ENCODE data around the gene MRPS2.
"Not testable (repeated sequence)": the region's sequence is repeated elsewhere in the genome, so short reads cannot be mapped to it uniquely, and the experiment has no call there.

Gene MRPS2

DNA sequence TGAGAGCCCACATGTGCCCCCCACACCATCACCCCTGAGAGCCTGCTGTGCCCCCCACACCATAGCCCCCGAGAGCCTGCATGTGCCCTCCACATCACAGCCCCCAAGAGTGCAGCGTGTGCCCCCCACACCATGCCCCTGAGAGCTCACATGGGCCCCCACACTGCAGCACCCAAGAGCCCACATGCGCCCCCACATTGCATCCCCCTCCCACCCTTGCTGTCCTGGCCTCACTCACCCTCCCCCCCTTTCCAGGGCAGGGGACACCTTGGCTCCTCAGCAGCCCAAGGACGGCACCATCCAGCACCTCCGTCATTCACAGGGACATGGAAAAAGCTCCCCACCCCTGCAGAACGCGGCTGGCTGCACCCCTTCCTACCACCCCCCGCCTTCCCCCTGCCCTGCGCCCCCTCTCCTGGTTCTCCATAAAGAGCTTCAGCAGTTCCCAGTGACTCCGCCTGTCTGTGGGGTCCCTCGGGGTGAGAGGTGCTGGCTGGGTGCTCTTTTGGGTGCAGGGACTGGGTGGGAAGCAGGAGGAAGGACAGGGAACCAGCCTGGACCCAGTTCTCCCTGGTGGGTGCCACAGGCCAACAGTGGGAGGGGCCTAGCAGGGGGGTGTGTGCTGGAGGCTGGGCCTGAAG is 25.7 kb downstream of the MRPS2 start:
- no peaks in the 10 kb centered on the region for H3K9me3 ChIP-seq (ENCODE audit: control insufficient read depth, insufficient read depth, low read length)
- H3K27me3 ChIP-seq (ENCODE audit: control insufficient read depth, insufficient read depth, low read length): no peaks in the 10 kb centered on the region
- no CpG with 5 or more reads among the region's 11 CpGs for WGBS (ENCODE audit: insufficient coverage, insufficient read length)
- H3K4me3 ChIP-seq (ENCODE audit: low read length): no peak overlapping the region
- H3K36me3 ChIP-seq (ENCODE audit: control insufficient read depth, insufficient read depth, low read length): no peaks in the 10 kb centered on the region
- H3K4me1 ChIP-seq (ENCODE audit: control insufficient read depth, insufficient read depth, low read length): peaks cover 5% of the 10 kb centered on the region; the same call in 1 of the 2 replicates
- H3K27ac ChIP-seq (ENCODE audit: low read length): no peak overlapping the region
- no peak for DNase-seq (ENCODE audit: low read depth, low spot score)

- no CpG with 5 or more reads among the region's 30 CpGs for WGBS (ENCODE audit: insufficient coverage, insufficient read length)
- Histone ChIP-seq H3K4me1 (ENCODE audit: control insufficient read depth, insufficient read depth, low read length) (peaks cover 5% of the 10 kb centered on the region; the same call in 1 of the 2 replicates), H3K27me3 (ENCODE audit: control insufficient read depth, insufficient read depth, low read length) (no peaks in the 10 kb centered on the region), H3K27ac (ENCODE audit: low read length) (no peak overlapping the region), H3K9me3 (ENCODE audit: control insufficient read depth, insufficient read depth, low read length) (no peaks in the 10 kb centered on the region), H3K36me3 (ENCODE audit: control insufficient read depth, insufficient read depth, low read length) (no peaks in the 10 kb centered on the region), H3K4me3 (ENCODE audit: low read length) (no peak overlapping the region)
- DNase-seq (ENCODE audit: low read depth, low spot score): no peak
These were observed 26.5 kb downstream of the MRPS2 start for GRCh38 chr9:135526730-135527571.

- H3K9me3 ChIP-seq (ENCODE audit: control insufficient read depth, insufficient read depth, low read length); DNase-seq (ENCODE audit: low read depth, low spot score); H3K4me1 ChIP-seq (ENCODE audit: control insufficient read depth, insufficient read depth, low read length); H3K4me3 ChIP-seq (ENCODE audit: low read length); H3K27me3 ChIP-seq (ENCODE audit: control insufficient read depth, insufficient read depth, low read length); H3K36me3 ChIP-seq (ENCODE audit: control insufficient read depth, insufficient read depth, low read length); H3K27ac ChIP-seq (ENCODE audit: low read length): not testable (repeated sequence)
- WGBS (ENCODE audit: insufficient coverage, insufficient read length): no CpG with 5 or more reads among the region's 10 CpGs
These were observed 28.5 kb downstream of the MRPS2 start for GRCh38 chr9:135528842-135529435.

- Histone ChIP-seq H3K9me3 (ENCODE audit: control insufficient read depth, insufficient read depth, low read length) (no peaks in the 10 kb centered on the region), H3K4me3 (ENCODE audit: low read length) (no peak overlapping the region), H3K27ac (ENCODE audit: low read length) (no peak overlapping the region), H3K4me1 (ENCODE audit: control insufficient read depth, insufficient read depth, low read length) (peaks cover 7% of the 10 kb centered on the region; the same call in 1 of the 2 replicates), H3K36me3 (ENCODE audit: control insufficient read depth, insufficient read depth, low read length) (no peaks in the 10 kb centered on the region), H3K27me3 (ENCODE audit: control insufficient read depth, insufficient read depth, low read length) (no peaks in the 10 kb centered on the region)
- DNase-seq (ENCODE audit: low read depth, low spot score): no peak
- no CpG with 5 or more reads among the region's 5 CpGs for WGBS (ENCODE audit: insufficient coverage, insufficient read length)
These were observed 29.7 kb downstream of the MRPS2 start for GRCh38 chr9:135530146-135530545.

GRCh38 chr9:135531096-135531495 is 30.6 kb downstream of the MRPS2 start:
- Histone ChIP-seq H3K27me3 (ENCODE audit: control insufficient read depth, insufficient read depth, low read length) (no peaks in the 10 kb centered on the region), H3K36me3 (ENCODE audit: control insufficient read depth, insufficient read depth, low read length) (no peaks in the 10 kb centered on the region), H3K27ac (ENCODE audit: low read length) (no peak overlapping the region), H3K4me1 (ENCODE audit: control insufficient read depth, insufficient read depth, low read length) (peaks cover 7% of the 10 kb centered on the region; the same call in 1 of the 2 replicates), H3K9me3 (ENCODE audit: control insufficient read depth, insufficient read depth, low read length) (no peaks in the 10 kb centered on the region), H3K4me3 (ENCODE audit: low read length) (no peak overlapping the region)
- no CpG with 5 or more reads among the region's 10 CpGs for WGBS (ENCODE audit: insufficient coverage, insufficient read length)
- DNase-seq (ENCODE audit: low read depth, low spot score): no peak

- H3K9me3 ChIP-seq (ENCODE audit: control insufficient read depth, insufficient read depth, low read length): no peaks in the 10 kb centered on the region
These were observed 32.6 kb downstream of the MRPS2 start for GRCh38 chr9:135533113-135533512.

DNA sequence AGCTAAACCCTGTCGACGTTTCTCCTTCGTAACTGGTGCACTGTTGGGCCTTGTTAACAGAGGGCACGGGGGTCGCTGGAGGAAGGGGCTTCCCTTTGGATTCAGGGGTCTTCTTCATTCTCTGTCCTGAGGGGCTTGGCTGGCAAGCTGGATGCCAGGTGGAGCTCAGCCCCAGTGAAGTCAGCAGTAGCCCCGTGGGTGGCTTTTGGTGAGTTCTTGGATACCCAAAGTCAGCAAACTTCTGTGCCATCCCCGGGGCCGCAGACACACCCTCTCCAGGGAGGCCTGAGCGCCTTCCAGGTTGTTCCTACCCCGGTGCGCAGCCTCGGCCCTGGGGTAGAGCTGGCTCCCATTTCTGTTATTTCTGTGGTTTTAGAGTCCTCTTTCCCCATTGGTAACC is 33.2 kb downstream of the MRPS2 start:
- Histone ChIP-seq H3K36me3 (ENCODE audit: control insufficient read depth, insufficient read depth, low read length) (no peaks in the 10 kb centered on the region), H3K4me3 (ENCODE audit: low read length) (no peak overlapping the region), H3K9me3 (ENCODE audit: control insufficient read depth, insufficient read depth, low read length) (no peaks in the 10 kb centered on the region), H3K27me3 (ENCODE audit: control insufficient read depth, insufficient read depth, low read length) (no peaks in the 10 kb centered on the region), H3K4me1 (ENCODE audit: control insufficient read depth, insufficient read depth, low read length) (peaks cover 1% of the 10 kb centered on the region; the same call in 1 of the 2 replicates), H3K27ac (ENCODE audit: low read length) (no peak overlapping the region)
- WGBS (ENCODE audit: insufficient coverage, insufficient read length): no CpG with 5 or more reads among the region's 12 CpGs
- no peak for DNase-seq (ENCODE audit: low read depth, low spot score)

More at GRCh38 chr9:135533113-135533512, 32.6 kb downstream of the MRPS2 start:
- no peak overlapping the region for H3K27ac ChIP-seq (ENCODE audit: low read length)
- no CpG with 5 or more reads among the region's 3 CpGs for WGBS (ENCODE audit: insufficient coverage, insufficient read length)
- no peaks in the 10 kb centered on the region for H3K36me3 ChIP-seq (ENCODE audit: control insufficient read depth, insufficient read depth, low read length)
- H3K4me3 ChIP-seq (ENCODE audit: low read length): no peak overlapping the region
- no peak for DNase-seq (ENCODE audit: low read depth, low spot score)
- H3K27me3 ChIP-seq (ENCODE audit: control insufficient read depth, insufficient read depth, low read length): no peaks in the 10 kb centered on the region
- H3K4me1 ChIP-seq (ENCODE audit: control insufficient read depth, insufficient read depth, low read length): peaks cover 1% of the 10 kb centered on the region; the same call in 1 of the 2 replicates

DNA sequence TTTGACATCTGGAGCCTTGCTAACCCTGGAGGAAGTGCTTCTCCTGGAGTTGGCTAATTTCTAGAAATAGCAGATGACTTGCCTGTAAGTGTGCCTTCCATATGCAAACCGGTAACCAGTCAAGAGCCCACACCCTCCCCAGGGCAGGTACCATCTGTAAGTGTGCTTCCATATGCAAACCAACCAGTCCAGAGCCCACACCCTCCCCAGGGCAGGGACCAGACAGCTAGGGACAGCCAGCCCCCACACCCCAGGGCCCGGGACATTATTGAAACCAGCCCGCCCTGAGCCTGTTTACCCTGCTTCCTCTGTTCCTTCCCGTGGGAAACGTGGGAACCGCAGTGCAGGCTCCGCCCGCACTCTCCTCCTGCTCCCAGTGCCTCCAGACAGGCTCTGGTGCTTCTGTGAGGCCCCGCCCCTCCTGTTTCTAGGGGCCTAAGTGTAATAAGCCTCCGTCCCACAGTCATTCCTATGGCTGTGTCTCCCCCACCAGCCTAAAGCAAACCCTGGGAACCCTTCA is 33.8 kb downstream of the MRPS2 start:
- H3K27ac ChIP-seq (ENCODE audit: low read length); H3K4me3 ChIP-seq (ENCODE audit: low read length); DNase-seq (ENCODE audit: low read depth, low spot score); H3K36me3 ChIP-seq (ENCODE audit: control insufficient read depth, insufficient read depth, low read length); H3K4me1 ChIP-seq (ENCODE audit: control insufficient read depth, insufficient read depth, low read length); H3K9me3 ChIP-seq (ENCODE audit: control insufficient read depth, insufficient read depth, low read length); H3K27me3 ChIP-seq (ENCODE audit: control insufficient read depth, insufficient read depth, low read length): not testable (repeated sequence)
- WGBS (ENCODE audit: insufficient coverage, insufficient read length): no CpG with 5 or more reads among the region's 10 CpGs

DNA sequence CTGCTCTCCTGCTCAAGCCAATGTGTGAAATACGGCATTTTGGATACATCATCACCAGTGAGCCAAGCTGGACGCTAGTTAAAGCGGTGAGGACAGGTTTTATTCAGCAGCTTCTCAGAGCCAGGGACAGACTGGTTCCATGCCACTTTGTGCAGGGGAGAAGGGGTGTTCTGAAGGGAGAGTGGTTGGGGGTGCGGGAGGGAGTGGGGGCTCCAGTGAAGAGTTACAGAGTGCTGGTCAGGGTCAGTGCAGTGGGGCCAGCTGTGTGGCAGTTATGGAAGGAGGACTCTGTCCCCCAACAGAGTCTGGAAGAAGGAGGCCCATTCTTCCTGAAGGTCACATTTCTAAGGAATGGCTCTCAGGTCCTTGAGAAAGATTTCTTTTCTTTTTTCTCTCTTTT is 34.3 kb downstream of the MRPS2 start:
- H3K4me1 ChIP-seq (ENCODE audit: control insufficient read depth, insufficient read depth, low read length); H3K27ac ChIP-seq (ENCODE audit: low read length); H3K4me3 ChIP-seq (ENCODE audit: low read length); H3K9me3 ChIP-seq (ENCODE audit: control insufficient read depth, insufficient read depth, low read length); H3K27me3 ChIP-seq (ENCODE audit: control insufficient read depth, insufficient read depth, low read length); DNase-seq (ENCODE audit: low read depth, low spot score); H3K36me3 ChIP-seq (ENCODE audit: control insufficient read depth, insufficient read depth, low read length): not testable (repeated sequence)
- WGBS (ENCODE audit: insufficient coverage, insufficient read length): no CpG with 5 or more reads among the region's 4 CpGs

GRCh38 chr9:135535631-135536030 is 35.1 kb downstream of the MRPS2 start:
- not testable (repeated sequence) for H3K4me1 ChIP-seq (ENCODE audit: control insufficient read depth, insufficient read depth, low read length); DNase-seq (ENCODE audit: low read depth, low spot score); H3K27ac ChIP-seq (ENCODE audit: low read length); H3K4me3 ChIP-seq (ENCODE audit: low read length); H3K9me3 ChIP-seq (ENCODE audit: control insufficient read depth, insufficient read depth, low read length); H3K36me3 ChIP-seq (ENCODE audit: control insufficient read depth, insufficient read depth, low read length); H3K27me3 ChIP-seq (ENCODE audit: control insufficient read depth, insufficient read depth, low read length)
- no CpG with 5 or more reads among the region's 13 CpGs for WGBS (ENCODE audit: insufficient coverage, insufficient read length)
